HEK293 (cell line): ENCODE data around the gene EPHA6.
"Not testable (repeated sequence)": the region's sequence is repeated elsewhere in the genome, so short reads cannot be mapped to it uniquely, and the experiment has no call there.

Experiments
- CTCF ChIA-PET: fragments of 350-600 bp; formaldehyde crosslinking; extraction: SDS; loops from one replicate; lab custom pipeline; 2021; ENCODE audit warnings: antibody characterized with exemption; lab: Yijun Ruan, JAX
- POLR2A ChIA-PET: fragments of 300-600 bp; formaldehyde crosslinking; extraction: SDS; loops from one replicate; lab custom pipeline; 2020; ENCODE audit warnings: antibody characterized with exemption, inconsistent platforms; lab: Yijun Ruan, JAX
- H3K27ac ChIP-seq: fragments of 200-500 bp; sonication (Bioruptor generic); 2 replicates; pipeline ENCODE4 v1.5.1; 2014; ENCODE audit warnings: low read depth, low read length, control low read depth, inconsistent platforms; ENCODE audit errors: extremely low read depth
- H3K36me3 ChIP-seq, 2 experiments: fragments of 200-500 bp in 1 of 2; sonication (Bioruptor generic) in 1 of 2; 1 replicate in 1 of 2; 2 replicates in 1 of 2; pipeline ENCODE4 v1.5.1; 2014 to 2017; ENCODE audit warnings: inconsistent platforms in 2 of 2, low read length in 2 of 2; ENCODE audit not compliant: control insufficient read depth in 2 of 2, insufficient read depth in 1 of 2
- H3K4me1 ChIP-seq: fragments of 200-500 bp; sonication (Bioruptor generic); 2 replicates; pipeline ENCODE4 v1.5.1; 2014; ENCODE audit warnings: mild to moderate bottlenecking, low read length, inconsistent platforms; ENCODE audit not compliant: control insufficient read depth, insufficient read depth
- H3K4me3 ChIP-seq: 2 replicates; pipeline ENCODE4 v1.5.1; 2011; ENCODE audit warnings: low read depth, mild to moderate bottlenecking, control low read depth, low read length, moderate library complexity
- H3K9me3 ChIP-seq: fragments of 200-500 bp; sonication (Bioruptor generic); 2 replicates; pipeline ENCODE4 v1.5.1; 2014; ENCODE audit warnings: low read depth, low read length, inconsistent platforms; ENCODE audit not compliant: control insufficient read depth, insufficient read depth
- ATF2 ChIP-seq: fragments of 450-650 bp; formaldehyde crosslinking; IDR thresholded peaks from 2 replicates; pipeline ENCODE4 v1.5.1; 2016; ENCODE audit warnings: missing biosample characterization, missing genetic modification characterization, low read depth
- HIC1 ChIP-seq: fragments of 450-650 bp; formaldehyde crosslinking; IDR thresholded peaks from 2 replicates; pipeline ENCODE4 v1.5.1; 2016; ENCODE audit warnings: missing biosample characterization, missing genetic modification characterization
- IKZF3 ChIP-seq: fragments of 450-650 bp; IDR thresholded peaks from 2 replicates; pipeline ENCODE4 v1.5.0; 2018; ENCODE audit warnings: missing biosample characterization, mild to moderate bottlenecking, missing genetic modification characterization, moderate library complexity
- TSHZ1 ChIP-seq: fragments of 450-650 bp; formaldehyde crosslinking; IDR thresholded peaks from 2 replicates; pipeline ENCODE4 v1.5.1; 2016; ENCODE audit warnings: missing biosample characterization, missing genetic modification characterization, borderline replicate concordance
- ZBTB10 ChIP-seq: fragments of 450-650 bp; formaldehyde crosslinking; IDR thresholded peaks from 2 replicates; pipeline ENCODE4 v1.5.1; 2016; ENCODE audit warnings: missing biosample characterization, missing genetic modification characterization
- ZBTB17 ChIP-seq: fragments of 450-650 bp; formaldehyde crosslinking; IDR thresholded peaks from 2 replicates; pipeline ENCODE4 v1.5.1; 2016; ENCODE audit warnings: missing biosample characterization, missing genetic modification characterization
- ZEB2 ChIP-seq: fragments of 450-650 bp; formaldehyde crosslinking; IDR thresholded peaks from 2 replicates; pipeline ENCODE4 v1.5.1; 2016; ENCODE audit warnings: missing biosample characterization, missing genetic modification characterization
- ZFP41 ChIP-seq: fragments of 450-650 bp; formaldehyde crosslinking; IDR thresholded peaks from 2 replicates; pipeline ENCODE4 v1.5.1; 2016; ENCODE audit warnings: missing biosample characterization, missing genetic modification characterization, borderline replicate concordance
- ZNF19 ChIP-seq: fragments of 450-650 bp; formaldehyde crosslinking; IDR thresholded peaks from 2 replicates; pipeline ENCODE4; 2016; ENCODE audit warnings: missing biosample characterization, missing genetic modification characterization, low read depth
- ZNF341 ChIP-seq: fragments of 450-650 bp; formaldehyde crosslinking; IDR thresholded peaks from 2 replicates; pipeline ENCODE4; 2016; ENCODE audit warnings: low read depth, missing biosample characterization, missing genetic modification characterization
- ZNF354C ChIP-seq: fragments of 450-650 bp; formaldehyde crosslinking; IDR thresholded peaks from 2 replicates; pipeline ENCODE4 v1.5.1; 2016; ENCODE audit warnings: missing biosample characterization, missing genetic modification characterization, low read depth, borderline replicate concordance
- ZNF473 ChIP-seq: fragments of 450-650 bp; formaldehyde crosslinking; IDR thresholded peaks from 2 replicates; pipeline ENCODE4 v1.5.1; 2017; ENCODE audit warnings: missing biosample characterization, missing genetic modification characterization
- ZNF585B ChIP-seq: fragments of 450-650 bp; formaldehyde crosslinking; IDR thresholded peaks from 2 replicates; pipeline ENCODE4 v1.5.1; 2016; ENCODE audit warnings: missing biosample characterization, missing genetic modification characterization
- ZNF664 ChIP-seq: fragments of 450-650 bp; formaldehyde crosslinking; IDR thresholded peaks from 2 replicates; pipeline ENCODE4 v1.5.1; 2016; ENCODE audit warnings: missing biosample characterization, missing genetic modification characterization
- ZNF692 ChIP-seq: fragments of 450-650 bp; formaldehyde crosslinking; IDR thresholded peaks from 2 replicates; pipeline ENCODE4 v1.5.1; 2016; ENCODE audit warnings: missing biosample characterization, missing genetic modification characterization
- ZNF707 ChIP-seq: fragments of 450-650 bp; formaldehyde crosslinking; IDR thresholded peaks from 2 replicates; pipeline ENCODE4 v1.5.1; 2016; ENCODE audit warnings: missing biosample characterization, missing genetic modification characterization
- ZNF76 ChIP-seq: fragments of 450-650 bp; formaldehyde crosslinking; IDR thresholded peaks from 2 replicates; pipeline ENCODE4; 2016; ENCODE audit warnings: low read depth, missing biosample characterization, missing genetic modification characterization, borderline replicate concordance

EPHA6 gene

GRCh38 chr3:96915445-96915844, 101.1 kb downstream of the EPHA6 start:
- Histone ChIP-seq H3K4me1 (no peaks in the 10 kb centered on the region), H3K27ac (no peak overlapping the region), H3K9me3 (no peaks in the 10 kb centered on the region), H3K4me3 (no peak overlapping the region), H3K36me3 (no peaks in the 10 kb centered on the region)
- POLR2A ChIA-PET: no interaction called here
- no peak for TF ChIP-seq ZNF473 (tag by site-specific recombination)
- TF ChIP-seq ZNF76: no peak
- CTCF ChIA-PET: no interaction called here

- POLR2A ChIA-PET: no interaction called here
- Histone ChIP-seq H3K36me3 (no peaks in the 10 kb centered on the region), H3K9me3 (no peaks in the 10 kb centered on the region), H3K27ac (no peak overlapping the region), H3K4me1 (no peaks in the 10 kb centered on the region), H3K4me3 (no peak overlapping the region)
- CTCF ChIA-PET: interaction anchor here (0.6 to 1.1 kb wide), 2 partner anchors 178 to 806 kb away, joined by 3 to 5 read pairs; no protein-coding TSS in a partner anchor
- TF ChIP-seq ZEB2 (tag by site-specific recombination): no peak
- no peak for TF ChIP-seq ZNF664 (tag by site-specific recombination)
- TF ChIP-seq ZNF354C (tag by site-specific recombination): no peak
- TF ChIP-seq ZBTB10 (tag by site-specific recombination): no peak
- TF ChIP-seq IKZF3 (tag by site-specific recombination): no peak
- TF ChIP-seq ZBTB17 (tag by site-specific recombination): no peak
- TF ChIP-seq ZFP41: no peak
- TF ChIP-seq ZNF707 (tag by site-specific recombination): no peak
- no peak for TF ChIP-seq TSHZ1 (tag by site-specific recombination)
- no peak for TF ChIP-seq ZNF585B (tag by site-specific recombination)
- no peak for TF ChIP-seq ZNF19
- no peak for TF ChIP-seq ZNF692 (tag by site-specific recombination)
- TF ChIP-seq HIC1 (tag by site-specific recombination): no peak
- no peak for TF ChIP-seq ZNF341 (tag by site-specific recombination)
- no peak for TF ChIP-seq ATF2 (tag by site-specific recombination)
Measured at GRCh38 chr3:96931119-96931862, 116.9 kb downstream of the EPHA6 start.

- H3K36me3 ChIP-seq, H3K4me1 ChIP-seq, H3K4me3 ChIP-seq, POLR2A ChIA-PET, H3K27ac ChIP-seq, H3K9me3 ChIP-seq: not testable (repeated sequence)
- CTCF ChIA-PET: interaction anchor here (0.6 kb wide), 1 partner anchor 37 kb away, joined by 3 read pairs; no protein-coding TSS in a partner anchor
Measured at GRCh38 chr3:96942131-96942530, 127.7 kb downstream of the EPHA6 start.
